IMR-90 (cell line): ENCODE data around the gene OR2V2. TPM values are rescaled to one million over a fixed set of nuclear protein-coding genes. Genes with fewer than 3 reads are reported as not detected.

Experiments used
- ATAC-seq: fragments of 200-7000 bp; cut with Tn5 transposase; 2 replicates; pipeline ENCODE4 v1.9.1; 2020; ENCODE audit warnings: low read depth, mild to moderate bottlenecking, moderate library complexity
- BruUV-seq: library from RNA; stranded (reverse); fragments of 400-500 nt; replicated peaks from 2 replicates; lab custom pipeline; 2021; lab: Mats Ljungman, UMichigan
- CTCF ChIA-PET: fragments of 300-600 bp; formaldehyde crosslinking; extraction: SDS; loops from one replicate; lab custom pipeline; 2021; ENCODE audit warnings: antibody characterized with exemption; lab: Yijun Ruan, JAX
- POLR2A ChIA-PET: fragments of 300-600 bp; sonication (Branson Sonifier 250); formaldehyde crosslinking; loops from one replicate; lab custom pipeline; 2022; ENCODE audit warnings: antibody characterized with exemption; ENCODE audit not compliant: unreplicated experiment; lab: Charles Lee
- DNase-seq: peaks from one replicate; pipeline ENCODE4 v3.0.0; 2013
- H2AFZ ChIP-seq: replicated peaks from 2 replicates; pipeline ENCODE3; 2013; ENCODE audit warnings: low read length, mild to moderate bottlenecking; ENCODE audit not compliant: poor library complexity
- H2AK5ac ChIP-seq: 2 replicates; pipeline ENCODE4 v1.6.1; 2013; ENCODE audit warnings: low read depth, low read length, inconsistent platforms
- H2AK9ac ChIP-seq: replicated peaks from 2 replicates; pipeline ENCODE3; 2013; ENCODE audit warnings: mild to moderate bottlenecking, low read depth, low read length, moderate library complexity; ENCODE audit not compliant: poor library complexity
- H2BK120ac ChIP-seq: 2 replicates; pipeline ENCODE4 v1.6.1; 2013; ENCODE audit warnings: low read depth, low read length, inconsistent platforms
- H2BK15ac ChIP-seq: 3 replicates; pipeline ENCODE4 v1.6.1; 2013; ENCODE audit warnings: low read depth, low read length, inconsistent platforms
- H2BK20ac ChIP-seq: 2 replicates; pipeline ENCODE4 v1.6.1; 2013; ENCODE audit warnings: low read depth, mild to moderate bottlenecking, inconsistent platforms, low read length, moderate library complexity
- H2BK5ac ChIP-seq: 2 replicates; pipeline ENCODE4 v1.6.1; 2013; ENCODE audit warnings: mild to moderate bottlenecking, low read depth, low read length, inconsistent platforms; ENCODE audit not compliant: poor library complexity, severe bottlenecking
- H3K14ac ChIP-seq: replicated peaks from 2 replicates; pipeline ENCODE4 v1.6.1; 2013; ENCODE audit warnings: low read depth, low read length, inconsistent platforms
- H3K18ac ChIP-seq: 2 replicates; pipeline ENCODE4 v1.6.1; 2013; ENCODE audit warnings: low read depth, low read length, control low read depth
- H3K23ac ChIP-seq: 2 replicates; pipeline ENCODE4 v1.6.1; 2013; ENCODE audit warnings: low read depth, low read length, inconsistent platforms
- H3K27ac ChIP-seq: 2 replicates; pipeline ENCODE4 v1.5.1; 2013; ENCODE audit warnings: mild to moderate bottlenecking, control low read depth, low read length; ENCODE audit not compliant: insufficient read depth
- H3K27me3 ChIP-seq: 2 replicates; pipeline ENCODE4 v1.6.1; 2013; ENCODE audit warnings: low read length; ENCODE audit not compliant: control insufficient read depth, insufficient read depth
- H3K36me3 ChIP-seq: 2 replicates; pipeline ENCODE4 v1.6.1; 2013; ENCODE audit warnings: low read length, mixed read lengths; ENCODE audit not compliant: control insufficient read depth, insufficient read depth
- H3K4ac ChIP-seq: 2 replicates; pipeline ENCODE4 v1.6.1; 2013; ENCODE audit warnings: low read depth, low read length, inconsistent platforms
- H3K4me1 ChIP-seq: 2 replicates; pipeline ENCODE4 v1.6.1; 2013; ENCODE audit warnings: low read length, mixed read lengths; ENCODE audit not compliant: control insufficient read depth, insufficient read depth
- H3K4me2 ChIP-seq: 2 replicates; pipeline ENCODE4 v1.6.1; 2013; ENCODE audit warnings: low read depth, mild to moderate bottlenecking, control low read depth, low read length, moderate library complexity
- H3K4me3 ChIP-seq: 2 replicates; pipeline ENCODE4 v1.5.1; 2013; ENCODE audit warnings: low read depth, mild to moderate bottlenecking, control low read depth, low read length, moderate library complexity; ENCODE audit not compliant: insufficient read depth
- H3K56ac ChIP-seq: 2 replicates; pipeline ENCODE4 v1.6.1; 2013; ENCODE audit warnings: low read length, inconsistent platforms; ENCODE audit not compliant: insufficient read depth; ENCODE audit errors: extremely low read depth
- H3K79me1 ChIP-seq, 2 experiments: 2 replicates each; pipeline ENCODE4 v1.6.1; 2013; ENCODE audit warnings: low read length in 2 of 2, inconsistent platforms in 1 of 2, low read depth in 1 of 2
- H3K9ac ChIP-seq: 2 replicates; pipeline ENCODE4 v1.6.1; 2013; ENCODE audit warnings: low read depth, low read length, control low read depth
- H3K9me1 ChIP-seq: 2 replicates; pipeline ENCODE4 v1.6.1; 2013; ENCODE audit warnings: low read length, inconsistent platforms; ENCODE audit not compliant: insufficient read depth
- H3K9me3 ChIP-seq: 2 replicates; pipeline ENCODE4 v1.6.1; 2013; ENCODE audit warnings: low read length; ENCODE audit not compliant: control insufficient read depth, insufficient read depth
- H4K20me1 ChIP-seq: 2 replicates; pipeline ENCODE4 v1.6.1; 2013; ENCODE audit warnings: low read length, inconsistent platforms; ENCODE audit not compliant: insufficient read depth
- H4K5ac ChIP-seq: 2 replicates; pipeline ENCODE4 v1.6.1; 2013; ENCODE audit warnings: mild to moderate bottlenecking, low read depth, low read length, control low read depth
- H4K8ac ChIP-seq, 2 experiments: 2 replicates each; pipeline ENCODE4 v1.6.1; 2013; ENCODE audit warnings: low read depth in 2 of 2, low read length in 2 of 2, control low read depth in 1 of 2, inconsistent platforms in 1 of 2
- H4K91ac ChIP-seq: 2 replicates; pipeline ENCODE4 v1.6.1; 2013; ENCODE audit warnings: low read depth, low read length, inconsistent platforms; ENCODE audit not compliant: insufficient read depth
- BHLHE40 ChIP-seq: fragments of 150-350 bp; IDR thresholded peaks from 2 replicates; pipeline ENCODE4 v1.6.1; 2016; ENCODE audit warnings: mild to moderate bottlenecking, low read depth, low read length
- CEBPB ChIP-seq: IDR thresholded peaks from 2 replicates; pipeline ENCODE4 v1.6.1; 2012; ENCODE audit warnings: low read depth, low read length, improper control_type of control experiment
- CTCF ChIP-seq: conservative IDR thresholded peaks from 2 replicates; pipeline ENCODE4 v1.5.1; 2012; ENCODE audit warnings: mild to moderate bottlenecking, low read depth, low read length, improper control_type of control experiment
- MAFK ChIP-seq: IDR thresholded peaks from 2 replicates; pipeline ENCODE4 v1.6.1; 2012; ENCODE audit warnings: low read depth, low read length, improper control_type of control experiment
- MXI1 ChIP-seq: IDR thresholded peaks from 2 replicates; pipeline ENCODE4 v1.6.1; 2012; ENCODE audit warnings: low read depth, mild to moderate bottlenecking, low read length, moderate library complexity, borderline replicate concordance
- NFE2L2 ChIP-seq: fragments of 150-350 bp; IDR thresholded peaks from 2 replicates; pipeline ENCODE4 v1.6.1; 2016; ENCODE audit warnings: low read depth, mild to moderate bottlenecking, low read length
- POLR2A ChIP-seq: IDR thresholded peaks from 2 replicates; pipeline ENCODE4 v1.6.1; 2012; ENCODE audit warnings: mild to moderate bottlenecking, low read depth, low read length
- RAD21 ChIP-seq: IDR thresholded peaks from 2 replicates; pipeline ENCODE4 v1.6.1; 2012; ENCODE audit warnings: low read length, improper control_type of control experiment
- RCOR1 ChIP-seq: IDR thresholded peaks from 2 replicates; pipeline ENCODE4 v1.6.1; 2012; ENCODE audit warnings: mild to moderate bottlenecking, low read length, improper control_type of control experiment; ENCODE audit not compliant: insufficient replicate concordance
- RFX5 ChIP-seq: IDR thresholded peaks from 2 replicates; pipeline ENCODE4 v1.8.0; 2012; ENCODE audit warnings: low read depth, mild to moderate bottlenecking, low read length, moderate library complexity
- USF2 ChIP-seq: fragments of 150-350 bp; IDR thresholded peaks from 2 replicates; pipeline ENCODE4 v1.6.1; 2017; ENCODE audit warnings: mild to moderate bottlenecking, antibody characterized with exemption, low read length, low read depth
- WGBS, 2 experiments: methylation state at CpG; one replicate each; pipeline versions ENCODE4 v1.1.5 to v1.1.7; 2013; ENCODE audit warnings: missing lambda C conversion rate in 2 of 2; ENCODE audit not compliant: insufficient read length in 1 of 2; ENCODE audit errors: extremely low coverage in 2 of 2; 5-methylcytosine and 5-hydroxymethylcytosine counted together
- dilution Hi-C: fragments of 300-500 bp; cut with HindIII; formaldehyde crosslinking; loops from one replicate; pipeline ENCODE4 v1.14.3; 2018; ENCODE audit warnings: low sequenced_read_pairs; ENCODE audit not compliant: unreplicated experiment
- in situ Hi-C: fragments of 300-500 bp; cut with MboI; formaldehyde crosslinking; loops from 3 replicates; pipeline ENCODE4 v1.14.3; 2019; ENCODE audit warnings: low sequenced_read_pairs, inconsistent platforms, mixed read lengths
- intact Hi-C: fragments of 100-400 bp; cut with micrococcal nuclease; formaldehyde crosslinking; loops from 2 replicates; pipeline ENCODE4 v1.10.0; 2022
- polyA plus RNA-seq, 3 experiments: library from polyadenylated mRNA; depleted of rRNA; stranded (reverse); fragments of >200 nt; gene quantifications; 2 replicates each; pipeline ENCODE4 v1.2.3, GENCODE V29; 2012; ENCODE audit warnings: low replicate concordance in 1 of 3
- total RNA-seq: library from RNA; depleted of rRNA; stranded (reverse); fragments of >200 nt; gene quantifications from 2 replicates; pipeline ENCODE4 v1.2.3, GENCODE V29; 2012

The OR2V2 gene
- total and polyA plus RNA-seq, 2 of the 4 experiments (the other 2 are of a cell fraction): not detected

GRCh38 chr5:181149355-181149754, 2.0 kb downstream of the OR2V2 start:
- H4K20me1 ChIP-seq: no peaks in the 10 kb centered on the region
- BruUV-seq: no TSS peak
- H3K79me1 ChIP-seq: no peaks in the 10 kb centered on the region
- no peak overlapping the region for H2AK9ac ChIP-seq
- H2BK15ac ChIP-seq: no peak overlapping the region
- no peak overlapping the region for H3K4me3 ChIP-seq
- H2BK5ac ChIP-seq: no peak overlapping the region
- H3K4ac ChIP-seq: no peak overlapping the region
- no peak overlapping the region for H3K14ac ChIP-seq
- in situ Hi-C loops: no loop called here
- H2BK20ac ChIP-seq: no peak overlapping the region
- DNase-seq (no peak), ATAC-seq (no peak)
- H4K8ac ChIP-seq: no peak overlapping the region
- no peak overlapping the region for H4K91ac ChIP-seq
- H2BK120ac ChIP-seq: no peak overlapping the region
- 51% methylated on average over 3 of the region's 6 CpGs; no CpG with 5 or more reads in 1 of the 2 experiments for WGBS, 2 experiments
- H4K5ac ChIP-seq: no peak overlapping the region
- no peak overlapping the region for H3K18ac ChIP-seq
- H2AFZ ChIP-seq: no peak overlapping the region
- no peak overlapping the region for H3K4me2 ChIP-seq
- no peak overlapping the region for H3K9ac ChIP-seq
- H3K56ac ChIP-seq: no peak overlapping the region
- intact Hi-C loops: no loop called here
- H3K27ac ChIP-seq: no peak overlapping the region
- H2AK5ac ChIP-seq: no peak overlapping the region
- no peak for TF ChIP-seq CEBPB
- TF ChIP-seq MXI1: no peak
- no peak for TF ChIP-seq POLR2A
- TF ChIP-seq RAD21: no peak
- no peak for TF ChIP-seq RFX5
- no peak for TF ChIP-seq BHLHE40
- no peak for TF ChIP-seq CTCF
- TF ChIP-seq RCOR1: no peak
- TF ChIP-seq NFE2L2: no peak
- TF ChIP-seq USF2: no peak
- TF ChIP-seq MAFK: no peak
- H3K23ac ChIP-seq: no peak overlapping the region
- H3K9me3 ChIP-seq: no peaks in the 10 kb centered on the region
- H3K27me3 ChIP-seq: no peaks in the 10 kb centered on the region
- ChIA-PET POLR2A (no interaction called here), CTCF (no interaction called here)
- no peaks in the 10 kb centered on the region for H3K9me1 ChIP-seq
- no peaks in the 10 kb centered on the region; the same call in 1 of the 2 replicates for H3K4me1 ChIP-seq
- dilution Hi-C loops: no loop called here
- no peaks in the 10 kb centered on the region for H3K36me3 ChIP-seq
